NCI-H2081 (cell line): ENCODE data around the gene FNDC11.
"Not testable (repeated sequence)": the region's sequence is repeated elsewhere in the genome, so short reads cannot be mapped to it uniquely, and the experiment has no call there.

Experiments
- DNase-seq, 2 experiments: peaks; one replicate each; lab custom pipeline; 2025; lab: John Stamatoyannopoulos, UW

FNDC11 gene, protein sequence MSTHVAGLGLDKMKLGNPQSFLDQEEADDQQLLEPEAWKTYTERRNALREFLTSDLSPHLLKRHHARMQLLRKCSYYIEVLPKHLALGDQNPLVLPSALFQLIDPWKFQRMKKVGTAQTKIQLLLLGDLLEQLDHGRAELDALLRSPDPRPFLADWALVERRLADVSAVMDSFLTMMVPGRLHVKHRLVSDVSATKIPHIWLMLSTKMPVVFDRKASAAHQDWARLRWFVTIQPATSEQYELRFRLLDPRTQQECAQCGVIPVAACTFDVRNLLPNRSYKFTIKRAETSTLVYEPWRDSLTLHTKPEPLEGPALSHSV

DNA sequence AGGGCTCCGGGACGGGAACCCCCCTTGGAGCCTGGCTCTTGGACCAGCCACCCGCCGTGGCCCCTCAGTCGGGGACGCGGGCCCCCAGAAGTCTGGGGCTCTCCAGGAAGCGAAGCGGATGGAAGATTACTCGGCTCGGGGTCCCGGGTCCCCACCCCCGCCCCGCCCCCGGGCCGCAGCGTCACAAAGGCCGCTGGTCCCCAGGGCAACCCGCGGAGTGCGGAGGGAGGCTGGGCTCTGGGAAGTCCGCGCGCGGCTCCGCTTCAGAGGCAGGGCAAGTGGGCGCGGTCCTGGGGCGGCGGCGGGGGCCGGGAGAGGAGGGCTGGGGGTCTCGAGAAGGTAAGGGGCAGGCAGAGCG is at the start of gene FNDC11:
Gene FNDC11 (plus strand): TSS at position 227 of the 358 bp plus-strand sequence. CDS start 1,505 bp downstream, outside the sequence.
- no peak for DNase-seq

DNA sequence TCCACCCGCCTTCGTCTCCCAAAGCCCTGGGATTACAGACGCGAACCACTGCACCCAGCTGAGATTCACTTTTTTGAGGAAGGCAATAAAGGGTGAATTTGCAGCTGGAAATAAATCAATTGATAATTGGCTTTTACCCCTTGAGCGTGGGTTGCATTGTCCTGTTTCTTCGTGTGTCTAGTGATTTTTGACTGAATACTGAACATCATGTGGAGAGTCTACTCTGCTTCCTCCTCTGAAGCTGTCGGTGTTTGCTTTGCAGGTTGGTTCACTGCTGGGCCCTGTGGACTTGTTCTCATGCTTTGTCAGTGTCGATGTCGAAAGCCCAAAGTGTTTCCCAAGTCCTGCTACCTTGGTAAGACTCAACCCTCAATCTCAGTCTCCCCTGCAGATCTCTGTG is 49.3 kb upstream of the FNDC11 start:
- no peak for DNase-seq

DNA sequence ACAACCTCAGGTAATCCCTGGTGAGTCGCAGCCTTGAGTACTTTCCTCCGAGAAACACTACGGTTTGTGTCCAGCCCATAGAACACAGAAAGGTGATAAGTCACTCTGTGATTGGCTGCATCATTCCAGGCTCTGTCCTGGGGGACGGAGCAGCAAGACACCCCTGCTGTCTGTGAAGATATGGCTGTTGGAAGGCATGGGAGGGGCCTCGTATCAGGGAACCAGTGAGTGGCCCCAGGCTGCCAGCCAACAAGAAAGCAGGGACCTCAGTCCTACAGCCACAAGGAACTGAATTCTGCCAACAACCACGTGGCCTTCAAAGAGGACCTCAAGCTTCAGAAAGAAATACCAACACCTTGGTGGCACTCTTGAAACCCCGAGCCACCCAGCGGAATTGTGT is 48.7 kb upstream of the FNDC11 start:
- DNase-seq, result no peak

DNA sequence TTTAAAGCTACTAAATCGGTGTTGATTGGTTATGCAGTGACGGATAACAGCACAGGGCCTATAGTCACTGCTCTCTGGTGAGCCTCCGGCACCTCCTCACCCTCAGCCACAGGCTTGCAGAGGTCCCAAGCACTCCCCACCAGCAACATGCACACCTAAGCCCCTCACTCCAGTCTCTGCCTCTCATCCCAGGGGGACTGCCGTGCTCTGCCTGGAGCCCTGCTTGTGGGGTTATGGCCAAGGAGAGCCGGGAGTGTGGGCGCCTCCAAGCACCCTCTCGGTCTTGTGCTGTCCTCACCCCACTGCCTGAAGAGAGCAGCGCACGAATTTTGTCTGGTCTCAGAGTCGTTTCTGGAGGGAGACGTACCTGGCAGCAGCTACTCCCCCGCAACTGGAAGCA is 48.2 kb upstream of the FNDC11 start:
- no peak for DNase-seq

DNA sequence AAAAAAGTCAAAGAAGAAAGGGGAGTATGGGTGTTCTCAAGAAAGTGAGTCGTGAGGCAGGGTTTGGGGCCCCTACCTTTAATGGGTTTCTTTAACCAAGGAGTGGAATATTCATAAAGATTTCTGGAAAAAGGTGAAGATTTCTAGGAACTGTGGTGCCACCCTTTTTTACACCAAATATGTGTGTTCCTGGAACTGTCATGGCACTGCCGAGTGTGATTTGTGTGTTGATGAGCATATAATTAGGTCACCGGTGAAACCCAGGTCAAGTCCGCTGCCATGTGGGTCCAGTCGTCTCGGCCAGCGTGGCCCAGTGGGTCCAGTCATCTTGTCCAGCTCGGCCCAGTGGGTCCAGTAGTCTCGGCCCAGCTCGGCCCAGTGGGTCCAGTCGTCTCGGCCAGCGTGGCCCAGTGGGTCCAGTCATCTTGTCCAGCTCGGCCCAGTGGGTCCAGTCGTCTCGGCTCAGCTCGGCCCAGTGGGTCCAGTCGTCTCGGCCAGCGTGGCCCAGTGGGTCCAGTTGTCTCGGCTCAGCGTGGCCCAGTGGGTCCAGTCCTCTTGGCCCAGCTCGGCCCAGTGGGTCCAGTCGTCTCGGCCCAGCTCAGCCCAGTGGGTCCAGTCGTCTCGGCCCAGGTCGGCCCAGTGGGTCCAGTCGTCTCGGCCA is 46.7 kb upstream of the FNDC11 start:
- no peak for DNase-seq

DNA sequence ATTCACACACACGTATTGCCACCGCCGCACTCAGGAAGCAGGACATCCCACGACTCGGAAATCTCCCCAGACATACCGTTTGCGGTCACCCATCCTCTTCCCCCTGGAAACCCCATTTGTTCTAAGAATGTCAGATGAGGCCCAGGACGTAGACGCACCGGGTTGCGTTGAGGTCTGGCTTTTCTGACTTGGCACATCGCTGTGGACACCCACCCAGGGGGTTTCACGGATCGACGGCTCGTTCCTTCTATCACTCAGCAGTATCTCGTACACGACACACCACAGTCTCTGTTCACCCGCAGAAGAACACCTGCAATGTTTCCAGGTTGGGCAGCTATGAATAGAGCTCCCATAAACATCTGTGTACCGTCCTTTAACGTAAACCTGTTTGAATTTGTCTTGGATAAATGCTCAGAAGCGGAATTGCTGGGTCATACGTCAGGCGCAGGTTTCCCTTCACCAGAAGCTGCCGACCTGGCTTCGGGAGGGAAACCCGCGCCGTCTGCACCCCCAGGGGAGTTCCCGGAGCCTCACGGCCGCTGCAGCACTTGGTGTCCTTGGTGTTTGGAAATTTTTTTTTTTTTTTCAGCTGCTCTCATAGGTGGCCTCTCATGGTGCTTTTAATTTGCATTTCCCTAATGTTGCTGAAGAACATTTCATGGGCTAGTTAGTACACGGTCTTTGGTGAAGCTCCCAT is 45.7 kb upstream of the FNDC11 start:
- no peak for DNase-seq

DNA sequence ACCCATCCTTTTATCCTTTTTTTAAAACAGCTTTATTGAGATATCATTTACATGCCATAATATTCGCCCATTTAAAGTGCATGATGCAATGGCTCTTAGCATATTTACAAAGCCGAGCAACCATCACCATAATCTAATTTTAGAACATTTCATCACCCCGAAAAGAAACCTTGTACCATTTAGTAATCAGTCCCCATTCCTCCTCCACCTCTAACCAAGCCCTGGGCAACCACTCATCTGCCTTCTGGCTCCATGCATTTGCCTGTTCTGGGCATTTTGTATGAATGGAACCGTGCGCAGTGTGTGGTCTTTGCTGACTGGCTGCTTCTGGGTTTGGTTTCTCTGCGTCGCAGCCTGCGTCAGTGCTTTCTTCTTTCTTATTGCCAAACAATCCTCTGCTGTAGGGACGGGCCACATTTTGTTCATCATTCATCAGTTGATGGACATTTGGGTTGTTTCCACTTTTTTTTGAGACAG is 44.8 kb upstream of the FNDC11 start:
- DNase-seq, result no peak

DNA sequence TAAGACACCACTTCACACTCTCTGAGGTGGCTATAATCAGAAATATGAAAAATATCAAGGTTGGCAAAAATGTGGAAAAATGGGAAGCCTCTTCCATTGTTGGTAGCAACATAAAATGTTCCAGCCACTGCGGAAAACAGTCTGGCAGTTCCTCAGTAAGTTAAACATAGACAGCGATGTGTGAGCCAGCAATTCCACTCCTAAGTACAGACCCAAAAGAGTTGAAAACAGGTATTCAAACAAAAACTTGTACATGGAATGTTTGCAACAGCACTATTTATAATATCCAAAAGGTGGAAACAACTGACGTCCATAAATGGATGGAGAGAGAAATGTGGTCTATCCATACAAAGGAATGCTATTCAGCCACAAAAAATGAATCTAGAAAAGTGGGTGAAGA is 40.8 kb upstream of the FNDC11 start:
- DNase-seq, result no peak

DNA sequence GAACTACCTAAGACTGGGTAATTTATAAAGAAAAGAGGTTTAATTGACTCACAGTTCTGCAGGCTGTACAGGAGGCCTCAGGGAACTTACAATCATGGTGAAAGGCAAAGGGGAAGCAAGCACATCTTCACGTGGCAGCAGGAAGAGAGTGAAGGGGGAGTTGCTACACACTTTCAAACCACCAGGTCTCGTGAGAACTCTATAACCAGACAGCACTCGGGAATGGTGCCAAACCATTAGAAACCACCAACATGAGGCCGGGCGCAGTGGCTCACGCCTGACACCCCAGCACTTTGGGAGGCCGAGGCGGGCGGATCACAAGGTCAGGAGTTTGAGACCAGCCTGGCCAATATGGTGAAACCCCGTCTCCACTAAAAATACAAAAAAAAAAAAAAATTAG is 39.4 kb upstream of the FNDC11 start:
- DNase-seq, result not testable (repeated sequence)

DNA sequence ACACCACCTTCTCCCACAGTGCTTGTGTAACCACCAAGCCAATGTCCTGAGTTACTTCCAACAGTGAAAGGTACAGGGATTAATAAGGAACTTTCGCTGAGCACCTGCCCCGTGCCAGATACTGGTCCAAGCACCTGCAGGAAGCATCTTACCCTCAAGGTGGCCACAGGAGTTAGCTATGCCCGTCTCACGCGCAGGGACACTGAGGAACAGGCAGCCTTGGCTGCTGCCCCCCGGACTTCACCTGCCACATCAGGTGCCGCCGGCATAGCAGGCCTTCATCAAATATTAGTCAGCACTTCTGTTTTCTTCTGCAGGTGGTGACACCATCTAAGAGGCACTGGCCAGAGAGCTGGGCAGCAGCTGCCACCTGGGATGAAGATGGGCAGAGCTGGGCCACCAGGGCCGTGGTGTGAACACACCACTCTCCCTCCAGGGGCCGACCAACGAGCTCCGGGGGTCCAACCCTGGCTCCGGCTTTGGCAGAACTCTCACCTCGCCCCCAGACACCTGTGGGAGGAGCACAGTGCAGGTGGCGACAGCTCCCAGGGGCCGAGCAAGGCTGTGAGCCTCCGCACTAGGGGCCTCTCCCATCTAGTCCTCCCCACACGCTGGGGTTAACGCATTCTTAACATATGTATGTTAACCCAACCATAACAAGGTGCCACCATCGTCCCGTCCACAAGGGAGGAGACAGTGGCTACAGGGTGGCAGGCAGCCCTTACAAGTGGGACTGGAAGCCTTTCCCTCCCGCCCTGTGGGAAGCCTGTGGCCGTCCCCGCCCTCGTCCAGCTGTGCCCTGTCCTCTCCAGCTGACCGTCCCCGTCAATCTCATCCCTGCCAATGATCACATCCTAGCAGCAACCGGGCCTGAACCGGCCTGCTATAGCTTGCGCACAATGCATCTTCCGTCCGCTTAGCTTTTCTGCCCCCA is 36.3 kb upstream of the FNDC11 start:
- no peak for DNase-seq

DNA sequence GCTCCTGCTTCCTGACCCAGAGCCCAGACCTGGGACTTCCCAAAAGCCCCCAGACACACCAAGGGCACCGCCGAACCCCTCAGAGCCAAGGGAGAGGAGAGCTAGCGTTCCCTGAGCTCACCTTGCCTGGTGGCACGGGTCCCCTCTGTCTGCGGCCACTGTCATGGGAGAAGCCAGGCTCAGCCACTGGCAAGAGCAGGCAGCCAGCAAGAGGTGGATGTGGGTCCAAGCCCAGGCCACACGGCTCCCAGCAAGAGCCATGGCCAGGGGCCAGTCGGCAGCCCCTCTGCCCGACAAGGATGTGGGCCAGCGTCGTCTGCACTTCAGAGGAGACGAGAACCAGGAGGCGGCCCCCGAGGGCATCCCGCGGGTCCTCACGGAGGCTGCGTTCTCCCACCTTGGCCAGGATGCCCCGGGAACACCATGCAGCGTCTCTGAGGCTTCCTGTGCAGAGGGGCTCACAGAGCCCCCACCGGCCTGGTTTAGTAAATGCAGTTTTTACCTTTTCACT is 35.6 kb upstream of the FNDC11 start:
- DNase-seq, result no peak

DNA sequence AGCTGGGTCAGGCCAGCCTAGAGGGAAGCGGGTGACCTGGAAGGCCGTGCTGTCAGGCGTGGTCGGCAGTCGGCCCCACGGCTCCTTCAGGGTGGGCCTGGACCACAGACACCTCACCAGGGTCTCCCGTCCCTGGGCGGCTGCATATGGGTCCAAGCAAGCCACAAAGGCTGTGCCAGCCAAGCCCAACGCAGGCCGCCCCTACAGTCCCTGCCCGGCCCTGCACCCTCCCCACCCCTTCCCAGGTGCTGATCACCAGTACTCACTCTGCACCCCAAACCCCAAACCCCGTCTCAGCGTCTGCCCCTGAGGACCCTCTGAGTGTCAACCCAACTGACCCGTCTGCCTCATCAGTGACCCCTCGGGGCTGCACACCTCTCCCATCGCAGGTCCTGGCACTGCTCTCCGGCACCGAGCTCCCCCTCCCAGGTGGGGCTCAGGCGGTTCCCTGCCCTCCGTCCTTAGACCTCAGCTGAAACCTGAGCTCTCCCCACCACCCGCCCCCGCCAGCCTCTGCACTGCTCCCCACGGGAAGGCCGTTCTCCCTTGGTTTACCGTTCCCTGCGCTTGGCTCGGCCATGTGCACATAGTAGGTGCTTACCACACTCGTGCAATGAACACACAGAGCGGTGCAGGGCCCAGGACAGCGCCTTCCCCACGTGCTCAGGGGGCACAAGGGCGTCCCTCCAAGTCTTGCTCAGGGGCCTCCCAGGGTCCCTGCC is 34.9 kb upstream of the FNDC11 start:
- DNase-seq, result no peak

DNA sequence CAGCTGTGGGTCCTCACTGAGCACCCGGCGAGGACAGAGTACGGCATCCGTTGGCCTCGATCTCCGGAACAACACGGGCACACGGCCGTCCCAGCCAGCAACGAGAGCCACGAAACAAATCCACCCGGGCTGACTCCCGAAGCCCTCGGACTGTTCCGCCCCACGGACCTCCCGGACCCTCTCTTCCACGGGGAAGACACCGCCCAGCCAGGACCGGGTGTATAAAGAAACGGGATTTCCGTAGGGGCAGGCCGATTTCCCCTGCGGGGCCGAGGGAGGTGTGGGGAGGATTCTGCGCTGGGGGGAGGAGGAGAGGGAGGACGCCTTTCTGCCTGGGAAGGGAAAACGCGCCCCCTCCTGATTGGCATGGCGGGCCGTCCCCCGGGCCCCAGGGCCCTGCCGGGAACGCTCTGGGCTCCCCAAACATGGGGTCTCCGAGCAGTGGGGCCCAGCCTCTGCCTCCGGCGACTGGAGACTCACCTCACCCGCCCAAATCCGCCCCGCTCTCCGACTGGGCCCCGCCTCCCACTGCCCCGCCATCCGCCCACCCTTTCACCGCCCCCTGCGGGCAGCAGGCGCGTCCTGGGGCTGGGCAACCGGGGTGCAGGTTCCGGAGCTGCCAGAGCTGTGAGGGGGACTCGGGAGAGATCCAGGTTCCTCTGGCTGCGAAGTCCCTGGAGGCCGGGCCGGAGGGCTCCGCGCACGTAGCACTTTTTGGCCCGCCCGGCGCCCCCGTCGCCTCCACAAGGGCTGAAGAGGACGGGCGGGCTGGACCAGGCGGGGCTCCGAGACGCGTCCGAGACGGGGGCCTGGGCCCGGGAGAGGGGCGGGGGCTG is 34.1 kb upstream of the FNDC11 start:
- peak in 1 of 2 experiments; percentile 27 for DNase-seq

DNA sequence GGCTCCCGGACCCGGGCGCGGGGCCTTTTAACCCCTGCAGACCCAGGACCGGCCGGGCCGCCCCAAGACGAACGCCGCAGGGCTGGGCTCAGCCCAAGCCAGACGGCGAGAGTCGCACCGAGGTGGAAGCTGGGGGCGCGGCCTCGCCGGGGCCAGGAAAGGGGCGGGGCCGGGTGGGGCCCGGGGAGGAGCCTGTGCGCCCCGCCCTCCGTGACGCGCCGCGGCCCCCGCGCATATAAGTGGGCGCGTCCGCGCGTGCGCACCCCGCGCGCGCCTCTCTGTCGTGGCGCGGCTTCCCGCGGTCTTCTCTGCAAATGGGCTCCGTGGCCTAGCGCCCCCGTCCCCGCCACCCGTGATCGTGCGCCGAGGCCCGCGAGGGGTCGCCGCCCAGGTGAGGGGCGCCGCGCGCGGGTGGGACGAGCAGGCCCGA is 33.4 kb upstream of the FNDC11 start, which contains the start of gene PPDPF:
Gene PPDPF (plus strand): TSS at position 262 of the 430 bp plus-strand sequence. CDS start 544 bp downstream, outside the sequence.
- DNase-seq, result peak; percentile 62 to 82

DNA sequence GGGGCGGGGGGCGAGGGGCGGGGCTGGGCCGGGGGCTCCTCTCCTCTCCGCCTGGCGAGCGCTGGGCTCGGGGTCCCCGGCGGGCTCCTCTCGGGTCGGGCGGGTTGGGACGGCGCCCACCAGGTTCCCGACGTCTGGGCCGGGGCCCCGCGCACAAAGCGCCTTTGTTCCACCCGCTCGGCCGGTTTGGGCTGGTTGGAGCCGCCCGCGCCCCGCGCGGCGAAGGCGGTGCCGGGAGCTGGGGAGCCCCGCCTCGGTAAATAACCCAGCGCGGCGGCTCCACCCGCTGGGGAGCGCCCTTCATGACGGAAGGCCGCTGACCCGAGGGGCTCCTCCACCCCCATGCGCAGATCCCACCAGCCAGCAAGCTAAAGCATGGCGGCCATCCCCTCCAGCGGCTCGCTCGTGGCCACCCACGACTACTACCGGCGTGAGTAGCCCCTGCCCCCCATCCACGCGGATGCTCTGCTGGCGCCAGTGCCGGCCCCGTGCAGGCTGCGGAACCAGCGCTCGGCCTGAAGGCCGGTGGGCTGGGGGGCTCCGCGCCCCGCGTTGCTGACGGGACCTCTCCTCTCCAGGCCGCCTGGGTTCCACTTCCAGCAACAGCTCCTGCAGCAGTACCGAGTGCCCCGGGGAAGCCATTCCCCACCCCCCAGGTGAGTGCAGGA is 32.9 kb upstream of the FNDC11 start:
- peak; percentile 46 to 49 for DNase-seq

DNA sequence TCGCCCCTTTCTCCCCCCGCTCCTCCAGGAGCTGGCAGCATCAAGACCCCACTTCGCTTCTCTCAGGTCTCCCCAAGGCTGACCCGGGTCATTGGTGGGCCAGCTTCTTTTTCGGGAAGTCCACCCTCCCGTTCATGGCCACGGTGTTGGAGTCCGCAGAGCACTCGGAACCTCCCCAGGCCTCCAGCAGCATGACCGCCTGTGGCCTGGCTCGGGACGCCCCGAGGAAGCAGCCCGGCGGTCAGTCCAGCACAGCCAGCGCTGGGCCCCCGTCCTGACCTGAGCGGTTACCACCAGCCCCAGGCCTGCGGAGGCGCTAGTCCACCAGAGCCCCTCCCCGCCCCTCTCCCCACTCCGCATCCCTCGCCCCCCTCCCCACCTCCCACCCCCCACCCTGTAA is 32.4 kb upstream of the FNDC11 start:
- DNase-seq, result no peak

DNA sequence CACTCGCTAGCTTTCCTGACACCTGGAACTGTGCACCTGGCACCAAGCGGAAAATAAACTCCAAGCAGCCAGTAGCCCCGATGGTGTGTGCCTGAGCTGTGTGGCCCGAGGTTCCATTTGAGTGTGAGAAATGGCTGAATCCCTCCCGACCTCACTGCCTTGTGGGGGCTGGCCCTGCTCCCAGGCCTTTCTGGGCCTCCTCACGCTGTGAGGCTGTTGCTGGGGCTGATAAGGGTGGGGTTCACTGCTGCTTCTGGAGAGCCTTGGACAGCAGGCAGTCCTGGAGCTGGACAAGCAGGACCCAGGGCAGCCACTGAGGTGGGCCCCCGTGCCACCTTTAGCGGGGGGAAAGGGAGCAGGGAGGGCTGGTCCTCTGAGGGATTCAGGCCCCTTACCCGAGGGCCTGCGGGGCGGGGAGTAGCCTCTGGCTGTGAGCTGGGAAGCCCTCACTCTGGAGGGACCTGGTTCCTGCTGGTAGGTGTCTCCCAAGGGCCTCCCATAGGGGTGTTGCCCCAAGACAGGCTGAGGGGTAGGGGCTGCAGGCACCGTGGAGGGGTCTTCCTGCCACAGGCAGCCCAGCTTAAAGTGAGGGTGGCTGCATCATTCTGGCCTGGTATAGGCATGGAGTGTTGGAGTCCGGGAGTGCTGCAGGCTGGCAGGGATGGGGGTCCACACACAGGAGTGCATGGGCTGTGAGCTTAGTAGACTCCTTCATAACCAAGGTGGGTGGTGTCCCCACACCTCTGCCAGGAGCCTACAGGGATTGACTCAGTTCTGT is 31.7 kb upstream of the FNDC11 start:
- DNase-seq, result no peak

DNA sequence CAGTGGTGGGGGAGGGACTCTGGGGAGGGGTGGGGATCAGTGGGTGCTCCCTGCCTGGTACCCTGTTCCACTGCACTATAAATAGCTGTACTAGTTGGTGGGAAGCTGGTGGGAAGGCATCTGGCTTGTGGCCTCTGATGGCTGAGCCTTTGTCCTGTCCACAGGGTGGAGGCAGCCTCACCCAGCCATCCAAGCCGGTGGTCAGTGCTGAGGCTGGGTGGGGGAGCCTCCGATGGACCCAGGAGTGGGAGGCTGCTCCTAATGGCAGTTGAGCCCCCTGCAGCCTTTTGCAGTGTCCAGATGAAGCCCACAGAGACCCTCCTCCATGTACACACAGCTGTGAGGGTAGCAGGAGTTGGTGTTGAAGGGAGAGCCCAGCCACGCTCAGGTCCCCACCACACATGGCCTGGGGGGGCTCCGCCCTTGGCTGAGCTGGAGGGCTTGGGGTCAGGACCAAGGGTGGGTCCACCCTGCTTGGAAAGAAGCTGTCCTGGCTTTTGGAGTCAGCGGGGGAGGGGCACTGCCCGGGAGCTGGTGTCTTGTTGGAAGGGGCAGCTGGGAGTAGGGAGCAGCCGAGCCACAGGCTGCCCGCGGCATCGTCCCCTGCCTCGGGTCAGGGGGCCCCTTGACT is 30.9 kb upstream of the FNDC11 start:
- no peak for DNase-seq
